Ecto neural progenitor cell (in vitro differentiated cells): ENCODE data around the gene SCIMP.
"Not testable (repeated sequence)": the region's sequence is repeated elsewhere in the genome, so short reads cannot be mapped to it uniquely, and the experiment has no call there.

ENCODE experiments used
- DNase-seq: peaks from one replicate; pipeline ENCODE4 v3.0.0-alpha.2; 2018; ENCODE audit warnings: low spot score

Gene SCIMP

GRCh38 chr17:5237541-5238016, 2.9 kb upstream of the SCIMP start:
- DNase-seq = peak; percentile 76

DNA sequence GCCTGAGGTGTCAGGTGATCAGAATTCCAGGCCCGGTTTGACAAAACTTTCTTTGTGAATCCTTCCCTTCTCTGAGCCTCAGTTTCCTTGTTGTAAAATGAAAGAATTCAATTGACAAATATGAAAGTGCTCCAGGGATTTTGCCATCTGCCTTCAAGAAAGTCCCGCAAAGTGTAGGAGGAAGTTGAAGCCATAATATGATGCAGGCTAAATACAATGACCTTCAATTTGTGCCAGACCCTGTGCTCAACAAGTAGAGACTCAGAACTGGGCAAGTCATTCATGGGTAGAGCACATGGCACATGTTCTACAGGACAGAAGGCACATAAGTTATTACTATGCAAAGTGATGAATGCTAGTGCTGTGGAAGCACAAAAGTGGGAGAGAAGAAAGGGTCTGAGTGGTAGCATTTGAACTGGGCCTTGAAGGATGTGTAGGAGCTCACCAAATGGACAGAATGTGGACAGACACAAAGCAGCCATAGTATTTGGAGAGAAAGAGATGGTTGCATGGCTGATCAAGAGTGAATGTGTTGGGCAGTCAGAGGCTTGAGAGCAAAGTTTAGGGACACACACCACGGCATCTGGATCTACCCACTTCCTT, 2.4 kb upstream of the SCIMP start:
- DNase-seq = no peak

DNA sequence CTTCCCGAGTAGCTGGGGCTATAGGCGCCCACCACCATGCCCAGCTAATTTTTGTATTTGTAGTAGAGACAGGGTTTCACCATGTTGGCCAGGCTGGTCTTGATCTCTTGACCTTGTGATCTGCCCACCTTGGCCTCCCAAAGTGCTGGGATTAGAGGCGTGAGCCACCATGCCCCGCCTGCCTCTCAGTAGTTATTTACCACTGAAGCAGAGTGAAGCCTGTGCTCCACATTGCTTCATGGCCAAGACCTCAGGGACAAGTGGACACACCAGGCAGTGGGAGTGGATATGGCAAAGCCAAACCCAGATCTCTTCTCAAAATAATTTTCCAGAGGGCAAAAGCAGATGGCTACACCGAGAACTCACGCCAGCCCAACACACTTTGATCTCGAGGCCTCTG, 1.2 kb downstream of the SCIMP start:
- DNase-seq = not testable (repeated sequence)

DNA sequence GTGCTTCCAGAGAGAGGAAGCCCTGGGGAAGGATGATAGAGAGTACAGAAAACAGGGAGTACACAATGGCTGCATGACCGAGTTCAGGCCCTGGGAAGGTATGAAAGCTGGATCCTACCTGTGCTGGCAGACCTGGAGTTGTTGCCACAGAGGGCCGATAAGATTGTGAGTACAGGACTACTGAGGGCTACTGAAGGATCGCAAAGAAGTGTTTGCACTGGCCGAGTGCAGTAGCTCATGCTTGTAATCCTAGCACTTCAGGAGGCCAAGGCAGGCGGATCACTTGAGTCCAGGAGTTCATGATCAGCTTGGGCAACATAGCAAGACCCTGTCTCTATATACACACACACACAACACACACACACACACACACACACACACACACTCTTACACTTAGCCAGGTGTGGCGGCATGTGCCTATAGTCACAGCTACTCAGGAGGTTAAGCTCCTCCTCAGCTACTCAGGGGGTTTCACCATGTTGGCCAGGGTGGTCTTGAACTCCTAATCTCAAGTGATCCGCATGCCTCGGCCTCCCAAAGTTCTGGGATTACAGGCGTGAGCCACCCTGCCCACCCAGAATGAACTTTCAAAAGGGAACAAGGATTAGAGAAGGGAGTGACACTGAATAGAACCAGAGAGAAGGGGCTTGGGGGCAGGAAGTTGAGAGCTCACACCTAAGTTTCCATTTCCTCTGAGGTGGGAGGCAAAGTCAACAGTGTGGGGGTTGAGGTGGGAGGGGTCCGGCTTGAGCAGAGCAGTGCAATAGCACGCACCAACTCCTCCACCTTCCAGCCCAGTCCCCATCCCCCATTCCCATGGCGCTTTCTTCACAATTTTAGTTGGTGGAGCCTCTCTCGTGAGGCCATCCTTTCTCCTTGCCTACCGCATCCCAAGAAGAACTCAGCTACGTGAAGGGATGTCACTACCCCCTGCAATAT, 7.5 kb downstream of the SCIMP start:
- DNase-seq = no peak

- DNase-seq = no peak
Observed at GRCh38 chr17:5225668-5226457, 8.8 kb downstream of the SCIMP start.

GRCh38 chr17:5221912-5222311, 12.7 kb downstream of the SCIMP start:
- not testable (repeated sequence) for DNase-seq

DNA sequence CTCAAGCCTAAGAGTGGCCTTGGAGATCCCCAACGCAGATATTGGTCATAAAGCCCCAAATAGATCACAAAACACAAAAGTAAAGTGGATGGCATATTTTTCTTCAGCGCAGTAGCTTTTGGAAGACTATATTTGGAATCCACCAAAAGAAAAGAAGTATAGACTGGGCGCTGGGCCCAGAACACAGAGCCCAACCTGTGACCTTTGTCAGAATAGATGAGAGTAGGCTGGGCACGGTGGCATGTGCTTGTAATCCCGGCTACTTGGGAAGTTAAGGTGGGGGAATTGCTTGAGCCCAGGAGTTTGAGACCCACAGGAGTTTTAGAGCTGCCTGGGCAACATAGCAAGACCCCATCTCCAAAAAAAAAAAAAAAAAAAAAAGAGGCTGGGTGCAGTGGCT, 14.6 kb downstream of the SCIMP start:
- DNase-seq = no peak

DNA sequence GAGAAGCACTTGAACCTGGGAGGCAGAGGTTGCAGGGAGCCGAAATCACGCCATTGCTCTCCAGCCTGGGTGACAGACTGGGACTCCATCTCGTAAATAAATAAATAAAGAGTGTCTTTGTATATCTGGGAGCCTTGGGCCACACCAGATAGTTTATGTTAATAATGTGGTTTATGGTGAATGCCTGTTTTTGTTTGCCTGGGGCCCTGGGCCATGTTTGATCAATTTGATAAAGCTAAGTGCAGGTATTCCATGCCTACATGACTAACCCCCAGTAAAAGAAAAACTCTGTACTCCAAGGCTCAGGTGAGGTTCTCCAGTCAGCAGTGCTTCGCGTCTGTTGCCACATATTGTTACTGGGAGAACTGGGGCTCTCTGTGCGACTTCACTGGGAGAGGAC, 15.1 kb downstream of the SCIMP start:
- no peak for DNase-seq

DNA sequence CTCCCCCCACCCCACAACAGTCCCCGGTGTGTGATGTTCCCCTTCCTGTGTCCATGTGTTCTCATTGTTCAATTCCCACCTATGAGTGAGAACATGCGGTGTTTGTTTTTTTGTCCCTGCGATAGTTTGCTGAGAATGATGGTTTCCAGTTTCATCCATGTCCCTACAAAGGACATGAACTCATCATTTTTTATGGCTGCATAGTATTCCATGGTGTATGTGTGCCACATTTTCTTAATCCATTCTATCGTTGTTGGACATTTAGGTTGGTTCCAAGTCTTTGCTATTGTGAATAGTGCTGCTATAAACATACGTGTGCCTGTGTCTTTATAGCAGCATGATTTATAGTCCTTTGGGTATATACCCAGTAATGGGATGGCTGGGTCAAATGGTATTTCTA, 17.1 kb downstream of the SCIMP start:
- not testable (repeated sequence) for DNase-seq

GRCh38 chr17:5211458-5211857, 23.2 kb downstream of the SCIMP start:
- DNase-seq = no peak

- no peak for DNase-seq
Observed at GRCh38 chr17:5210614-5211252, 23.9 kb downstream of the SCIMP start.

GRCh38 chr17:5210091-5210490, 24.6 kb downstream of the SCIMP start:
- DNase-seq = no peak

- DNase-seq = no peak
Observed at GRCh38 chr17:5209396-5209795, 25.3 kb downstream of the SCIMP start.

- DNase-seq = no peak
Observed at GRCh38 chr17:5203908-5204294, 30.8 kb downstream of the SCIMP start.

- no peak for DNase-seq
Observed at GRCh38 chr17:5203178-5203907, 31.3 kb downstream of the SCIMP start.

DNA sequence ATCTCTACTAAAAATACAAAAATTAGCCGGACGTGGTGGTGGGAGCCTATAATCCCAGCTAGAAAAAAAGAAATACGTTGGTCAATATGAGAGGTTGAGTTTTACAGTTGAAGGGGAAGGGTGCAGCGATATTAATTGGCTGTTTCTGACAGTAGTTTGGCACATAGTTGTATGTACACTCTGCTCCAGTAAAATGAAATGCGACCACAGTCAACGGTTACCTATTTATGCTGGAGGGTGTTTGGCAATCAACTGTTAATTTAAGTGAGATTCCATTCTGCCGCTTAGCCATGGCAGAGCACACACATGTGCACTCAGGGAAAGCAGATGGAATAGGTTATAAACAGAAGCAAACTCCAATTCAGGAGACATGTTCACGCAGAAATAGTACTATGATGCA, 33.6 kb downstream of the SCIMP start:
- DNase-seq = no peak

- DNase-seq = no peak
Observed at GRCh38 chr17:5200360-5200759, 34.3 kb downstream of the SCIMP start.

DNA sequence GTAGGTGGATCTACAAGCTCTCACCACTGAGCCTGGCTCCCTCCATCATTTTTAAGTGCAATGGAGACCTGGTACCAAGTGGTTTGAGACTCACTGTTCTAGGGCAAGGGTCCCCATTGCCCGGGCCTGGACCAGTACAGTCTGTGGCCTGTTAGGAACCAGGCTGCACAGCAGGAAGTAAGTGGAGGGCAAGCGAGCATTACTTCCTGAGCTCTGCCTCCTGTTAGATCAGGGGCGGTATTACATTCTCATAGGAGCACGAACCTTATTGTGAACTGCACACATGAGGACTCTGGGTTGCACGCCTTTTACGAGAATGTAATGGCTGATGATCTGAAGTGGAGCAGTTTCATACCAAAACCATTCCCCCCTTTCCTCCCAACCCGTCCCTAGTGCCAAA, 36.2 kb downstream of the SCIMP start:
- DNase-seq = no peak

GRCh38 chr17:5194346-5194745, 40.3 kb downstream of the SCIMP start:
- no peak for DNase-seq

GRCh38 chr17:5191541-5192417, 42.9 kb downstream of the SCIMP start, which contains the start of gene ZNF594:
TSS of gene ZNF594 (minus strand) at chr17:5191868. CDS start at chr17:5184256, 7,612 bp downstream.
- peak; percentile 99 for DNase-seq
